ENCODE data around the gene AXIN1. TPM values are rescaled to one million over a fixed set of nuclear protein-coding genes. Genes with fewer than 3 reads are reported as not detected.

Gene AXIN1
- total RNA-seq, 4 donors from 2014 or later, result 37.9 to 45.7 (median 40.6) TPM

GRCh38 chr16:307691-308312, 44.7 kb downstream of the AXIN1 start:
- TF ChIP-seq POLR2A (IDR thresholded peaks at IDR 0.05) (no peak), CTCF (IDR thresholded peaks at IDR 0.05) (no peak)
- no peak for DNase-seq (ENCODE audit: low spot score in 2 of 2)
- intact Hi-C loops (cut with DNase I; ENCODE audit: low total_unique reads), result no loop called here
- 90 to 94% methylated on average over 21 of the region's 21 CpGs for WGBS, 2 donors
- H3K4me3 ChIP-seq (ENCODE audit: low read depth, poor library complexity, severe bottlenecking), result no peak overlapping the region

- 66 to 77% methylated on average over 17 of the region's 17 CpGs for WGBS, 2 donors
- TF ChIP-seq POLR2A (IDR thresholded peaks at IDR 0.05), result no peak
- TF ChIP-seq CTCF (IDR thresholded peaks at IDR 0.05), result no peak
- DNase-seq (ENCODE audit: low spot score in 2 of 2), result no peak
- intact Hi-C loops (cut with DNase I; ENCODE audit: low total_unique reads), result no loop called here
- no peak overlapping the region for H3K4me3 ChIP-seq (ENCODE audit: low read depth, poor library complexity, severe bottlenecking)
Observed at GRCh38 chr16:306911-307370, 45.6 kb downstream of the AXIN1 start.

- intact Hi-C loops (cut with DNase I; ENCODE audit: low total_unique reads), result no loop called here
- WGBS, 2 donors, result 56 to 58% methylated on average over 19 of the region's 19 CpGs
- DNase-seq (ENCODE audit: low spot score in 2 of 2), result no peak
- TF ChIP-seq CTCF (IDR thresholded peaks at IDR 0.05), result no peak
- no peak for TF ChIP-seq POLR2A (IDR thresholded peaks at IDR 0.05)
- no peak overlapping the region for H3K4me3 ChIP-seq (ENCODE audit: low read depth, poor library complexity, severe bottlenecking)
Observed at GRCh38 chr16:305916-306626, 46.5 kb downstream of the AXIN1 start.

GRCh38 chr16:303760-304505, 48.6 kb downstream of the AXIN1 start:
- intact Hi-C loops (cut with DNase I; ENCODE audit: low total_unique reads), result no loop called here
- TF ChIP-seq CTCF (IDR thresholded peaks at IDR 0.05) (no peak), POLR2A (IDR thresholded peaks at IDR 0.05) (no peak)
- H3K4me3 ChIP-seq (ENCODE audit: low read depth, poor library complexity, severe bottlenecking), result no peak overlapping the region
- 89 to 94% methylated on average over 39 to 43 of the region's 43 CpGs for WGBS, 2 donors
- DNase-seq (ENCODE audit: low spot score in 2 of 2), result no peak

- intact Hi-C loops (cut with DNase I; ENCODE audit: low total_unique reads), result no loop called here
- 96 to 98% methylated on average over 2 to 13 of the region's 13 CpGs for WGBS, 2 donors
- H3K4me3 ChIP-seq (ENCODE audit: low read depth, poor library complexity, severe bottlenecking), result no peak overlapping the region
- TF ChIP-seq POLR2A (IDR thresholded peaks at IDR 0.05) (no peak), CTCF (IDR thresholded peaks at IDR 0.05) (no peak)
- no peak for DNase-seq (ENCODE audit: low spot score in 2 of 2)
Observed at GRCh38 chr16:301950-302349, 50.6 kb downstream of the AXIN1 start.
